Right lobe of liver (tissue), 6 donors: ENCODE results near the gene IP6K3. TPM values are rescaled to one million over a fixed set of nuclear protein-coding genes. Genes with fewer than 3 reads are reported as not detected.

Source experiments
- ATAC-seq, 4 donors: fragments of 200-7000 bp; cut with Tn5 transposase; one replicate each; pipeline ENCODE4 v1.9.1; 2020; ENCODE audit warnings: mild to moderate bottlenecking in 4 of 4, moderate library complexity in 4 of 4
- DNase-seq, 3 donors: peaks; one replicate each; pipeline ENCODE4 v3.0.0-alpha.2; 2020
- H3K27ac ChIP-seq, 3 donors: fragments of 200-600 bp; one replicate each; pipeline ENCODE4 v1.8.0; 2022
- H3K27me3 ChIP-seq, 2 donors: fragments of 200-600 bp; one replicate each; pipeline ENCODE4 v1.8.0; 2022
- H3K36me3 ChIP-seq, 4 donors: fragments of 200-600 bp; sonication (generic) in 1 of 4; one replicate each; pipeline versions ENCODE4 v1.5.1 to v1.8.0; 2017 to 2022; ENCODE audit warnings: control low read depth in 1 of 4
- H3K4me1 ChIP-seq, 4 donors: fragments of 200-600 bp; sonication (generic) in 1 of 4; one replicate each; pipeline versions ENCODE4 v1.5.1 to v1.8.0; 2017 to 2022; ENCODE audit warnings: control low read depth in 1 of 4
- H3K4me3 ChIP-seq, 3 donors: fragments of 200-600 bp; one replicate each; pipeline ENCODE4 v1.8.0; 2022
- H3K9me3 ChIP-seq, 4 donors: fragments of 200-600 bp; sonication (generic) in 1 of 4; one replicate each; pipeline versions ENCODE4 v1.5.1 to v1.8.0; 2017 to 2022; ENCODE audit warnings: control low read depth in 1 of 4
- POLR2A ChIP-seq: fragments of 450-650 bp; IDR thresholded peaks from one replicate; pipeline ENCODE4 v1.6.1; 2017; ENCODE audit warnings: antibody characterized with exemption, mild to moderate bottlenecking
- WGBS: methylation state at CpG from one replicate; pipeline ENCODE4 v1.1.6; 2018; ENCODE audit warnings: low coverage, low lambda C conversion rate; ENCODE audit not compliant: insufficient coverage; ENCODE audit errors: missing lambda C conversion rate; 5-methylcytosine and 5-hydroxymethylcytosine counted together
- intact Hi-C, 2 donors: fragments of 100-400 bp; cut with DNase I; formaldehyde crosslinking; loops; one replicate each; pipeline versions ENCODE4 v1.11.2 to v1.14.1; 2022
- total RNA-seq, 6 experiments: library from RNA; depleted of rRNA in 2 of 6; stranded (reverse); fragments of >200 nt in 2 of 6; fragmentation: NEBNext Ultra II Directional in 3 of 6; extraction: Animal tissue kit (Norgen Biotek cat#: 25700) in 3 of 6; gene quantifications; one replicate each; pipeline versions ENCODE4 v1.1.0 to v1.2.4, GENCODE V29; 2016 to 2023
- TF ChIP-seq, protein P1 (sequence below), 4 donors: fragments of 200-600 bp in 3 of 4; fragments of 450-650 bp in 1 of 4; IDR thresholded peaks; one replicate each; pipeline versions ENCODE4 v1.5.1 to v1.8.0; 2016 to 2022; ENCODE audit warnings: antibody characterized with exemption in 4 of 4, mild to moderate bottlenecking in 2 of 4
- donor health status: DM: no; HTN: yes; CAD: no.
- donor health status: DM: no; HTN: no; CAD: no.
- donor health status: DM: no; HTN: no; CAD: no.
- donor health status: DM: no; HTN: yes; CAD: no.
- donor health status: DM: no; HTN: yes; CAD: no.

The IP6K3 gene
- total RNA-seq, 6 experiments from 2014 or later: 4.8 to 28.0 (median 9.7) TPM

DNA sequence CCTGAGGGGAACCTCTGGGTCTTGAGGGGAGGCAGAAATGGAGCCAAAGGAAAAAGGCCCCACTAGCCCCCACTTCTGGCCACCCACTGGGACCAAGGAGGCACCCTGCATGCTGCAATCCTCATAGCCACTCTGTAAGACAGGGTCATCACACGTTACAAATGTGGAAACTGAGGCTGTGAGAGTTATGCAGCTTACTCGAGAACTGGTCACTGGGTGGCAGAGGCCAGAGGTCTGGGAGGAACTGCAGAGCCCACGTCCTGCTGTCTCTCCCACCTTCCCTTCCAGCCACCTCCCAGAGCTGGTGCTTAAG, 24.1 kb upstream of the IP6K3 start:
- WGBS: 31% methylated on average over 3 of the region's 3 CpGs
- Histone ChIP-seq H3K4me3 (no peak overlapping the region), H3K27ac (peak overlapping the region in 1 of 3 donors; percentile 15), H3K27me3 (no peaks in the 10 kb centered on the region), H3K4me1 (peaks cover 0 to 3% (median 0%) of the 10 kb centered on the region in 4 donors), H3K36me3 (peaks cover 7 to 20% (median 11%) of the 10 kb centered on the region in 4 donors), H3K9me3 (no peaks in the 10 kb centered on the region)
- DNase-seq: no peak
- ATAC-seq: no peak
- intact Hi-C loops: loop anchor here (5.0 kb wide), 2 partner anchors 257 to 382 kb away; no protein-coding TSS in a partner anchor
- TF ChIP-seq, protein P1, sequence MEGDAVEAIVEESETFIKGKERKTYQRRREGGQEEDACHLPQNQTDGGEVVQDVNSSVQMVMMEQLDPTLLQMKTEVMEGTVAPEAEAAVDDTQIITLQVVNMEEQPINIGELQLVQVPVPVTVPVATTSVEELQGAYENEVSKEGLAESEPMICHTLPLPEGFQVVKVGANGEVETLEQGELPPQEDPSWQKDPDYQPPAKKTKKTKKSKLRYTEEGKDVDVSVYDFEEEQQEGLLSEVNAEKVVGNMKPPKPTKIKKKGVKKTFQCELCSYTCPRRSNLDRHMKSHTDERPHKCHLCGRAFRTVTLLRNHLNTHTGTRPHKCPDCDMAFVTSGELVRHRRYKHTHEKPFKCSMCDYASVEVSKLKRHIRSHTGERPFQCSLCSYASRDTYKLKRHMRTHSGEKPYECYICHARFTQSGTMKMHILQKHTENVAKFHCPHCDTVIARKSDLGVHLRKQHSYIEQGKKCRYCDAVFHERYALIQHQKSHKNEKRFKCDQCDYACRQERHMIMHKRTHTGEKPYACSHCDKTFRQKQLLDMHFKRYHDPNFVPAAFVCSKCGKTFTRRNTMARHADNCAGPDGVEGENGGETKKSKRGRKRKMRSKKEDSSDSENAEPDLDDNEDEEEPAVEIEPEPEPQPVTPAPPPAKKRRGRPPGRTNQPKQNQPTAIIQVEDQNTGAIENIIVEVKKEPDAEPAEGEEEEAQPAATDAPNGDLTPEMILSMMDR (IDR thresholded peaks at IDR 0.05): no peak
- TF ChIP-seq POLR2A: no peak

DNA sequence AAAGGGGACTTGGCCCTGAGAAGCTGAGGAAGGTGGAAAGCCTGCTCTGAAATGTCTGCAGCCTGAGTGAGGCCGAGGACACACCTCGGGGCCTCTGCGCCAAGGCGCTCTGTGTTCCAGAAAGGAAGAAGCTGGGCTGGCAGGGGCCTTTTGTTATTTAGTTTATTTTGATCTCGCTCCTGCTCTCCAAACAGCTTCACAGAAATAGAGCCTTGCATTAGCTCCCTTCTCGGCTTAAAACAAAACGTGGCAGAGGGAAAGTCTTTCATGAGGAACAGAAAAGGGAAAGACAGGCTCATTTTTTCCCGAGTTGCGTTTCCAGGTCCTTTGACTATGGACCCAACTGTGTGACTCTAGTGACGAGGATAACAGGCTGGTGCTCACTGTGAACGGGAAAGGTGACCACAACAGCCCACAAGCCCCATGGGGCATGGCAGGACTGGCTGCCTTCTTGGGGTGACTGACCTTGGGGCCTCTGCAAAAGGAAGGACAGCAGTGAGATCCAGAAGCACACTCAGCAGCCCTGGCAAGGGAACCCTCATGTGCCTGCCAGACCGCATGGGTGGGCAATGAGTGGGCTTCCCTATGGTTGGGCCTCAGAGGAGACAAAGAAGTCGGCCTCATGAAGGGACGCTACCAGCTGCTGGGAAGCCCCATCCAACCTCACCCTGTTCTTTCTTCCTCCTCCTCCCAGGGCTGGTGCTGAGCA, 23.6 kb upstream of the IP6K3 start:
- peaks cover 0 to 3% (median 0%) of the 10 kb centered on the region in 4 donors for H3K4me1 ChIP-seq
- no peaks in the 10 kb centered on the region for H3K27me3 ChIP-seq
- 41% methylated on average over 11 of the region's 14 CpGs for WGBS
- no peaks in the 10 kb centered on the region for H3K9me3 ChIP-seq
- H3K4me3 ChIP-seq: no peak overlapping the region
- intact Hi-C loops: loop anchor here (5.0 kb wide), 2 partner anchors 257 to 382 kb away; no protein-coding TSS in a partner anchor
- TF ChIP-seq POLR2A: no peak
- TF ChIP-seq, protein P1 (IDR thresholded peaks at IDR 0.05): no peak
- ATAC-seq: no peak
- H3K27ac ChIP-seq: peak overlapping the region in 1 of 3 donors; percentile 15
- no peak for DNase-seq
- peaks cover 2 to 15% (median 7%) of the 10 kb centered on the region in 4 donors for H3K36me3 ChIP-seq

DNA sequence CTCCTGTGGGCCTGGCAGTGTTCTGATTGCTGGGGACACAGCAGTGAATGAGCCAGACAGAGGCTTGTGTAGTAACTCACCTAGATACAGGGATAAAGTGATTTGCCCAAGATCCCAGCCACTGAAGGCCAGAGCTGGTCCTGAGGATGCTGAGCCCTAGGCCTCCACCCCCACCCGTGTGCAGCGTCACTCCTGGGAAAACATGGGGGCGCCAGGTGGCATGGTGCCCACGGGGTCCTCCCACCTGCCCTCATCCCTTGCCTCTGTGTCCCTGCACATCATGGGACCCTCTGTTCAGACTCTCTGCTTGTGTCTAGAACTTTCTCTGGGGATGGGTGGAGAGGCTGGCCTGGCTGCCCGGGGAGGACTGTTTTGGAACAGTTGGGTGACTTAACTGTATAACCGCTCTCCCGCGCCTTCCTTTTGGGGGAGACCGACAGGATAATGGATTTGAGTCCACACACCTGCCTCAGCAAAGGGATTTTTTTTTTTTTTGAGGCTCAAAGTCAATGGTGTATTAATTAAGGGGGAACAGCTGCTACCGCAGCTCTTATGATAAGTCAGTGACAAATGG, 22.6 kb upstream of the IP6K3 start:
- intact Hi-C loops: loop anchor here (10.0 kb wide), 3 partner anchors 55 to 385 kb away; partner anchors contain the start of genes BAK1 (in 1 of the 2) and UQCC2 (in 1 of the 2)
- Histone ChIP-seq H3K9me3 (no peaks in the 10 kb centered on the region), H3K27ac (no peak overlapping the region), H3K27me3 (no peaks in the 10 kb centered on the region), H3K4me3 (no peak overlapping the region), H3K36me3 (peaks cover 0 to 7% (median 2%) of the 10 kb centered on the region in 4 donors), H3K4me1 (peaks cover 0 to 3% (median 0%) of the 10 kb centered on the region in 4 donors)
- DNase-seq (no peak), ATAC-seq (no peak)
- WGBS: 70% methylated on average over 5 of the region's 10 CpGs
- TF ChIP-seq, protein P1 (IDR thresholded peaks at IDR 0.05): no peak
- no peak for TF ChIP-seq POLR2A

DNA sequence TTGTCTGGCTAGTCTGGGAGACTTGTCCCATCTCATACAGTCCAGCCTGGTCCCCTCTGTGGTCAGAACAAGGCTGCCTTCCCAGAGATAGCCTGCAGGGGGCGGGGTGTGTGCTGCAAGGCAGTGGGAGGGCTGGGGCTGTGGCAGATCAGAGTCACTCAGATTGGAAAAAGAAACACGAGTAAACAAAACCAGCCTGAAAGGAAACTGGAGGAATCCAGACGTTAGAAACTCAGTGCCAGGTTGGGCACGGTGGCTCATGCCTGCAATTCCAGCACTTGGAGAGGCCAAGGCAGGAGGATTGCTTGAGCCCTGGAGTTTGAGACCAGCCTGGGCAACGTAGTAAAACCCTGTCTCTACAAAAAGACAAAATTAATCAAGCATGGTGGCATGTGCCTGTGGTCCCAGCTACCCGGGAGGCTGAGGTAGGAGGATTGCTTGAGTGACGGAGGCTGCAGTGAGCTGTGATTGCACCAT, 22.0 kb upstream of the IP6K3 start:
- Histone ChIP-seq H3K9me3 (no peaks in the 10 kb centered on the region), H3K27me3 (no peaks in the 10 kb centered on the region), H3K4me1 (peaks cover 0 to 3% (median 0%) of the 10 kb centered on the region in 4 donors), H3K4me3 (no peak overlapping the region), H3K27ac (no peak overlapping the region), H3K36me3 (peaks cover 0 to 7% (median 1%) of the 10 kb centered on the region in 4 donors)
- intact Hi-C loops: loop anchor here (10.0 kb wide), 3 partner anchors 54 to 386 kb away; partner anchors contain the start of genes BAK1 (in 1 of the 2) and UQCC2 (in 1 of the 2)
- TF ChIP-seq, protein P1 (IDR thresholded peaks at IDR 0.05): peak; percentile 78 to 87 (median 83)
- TF ChIP-seq POLR2A: no peak
- peak; percentile 83 to 86 (median 84) for DNase-seq
- 27% methylated on average over 5 of the region's 7 CpGs for WGBS
- peak; percentile 80 to 84 (median 84) for ATAC-seq
